HG02943 (cell line): ENCODE measurements around the gene CIB2.
A peak's percentile ranks its signal among the peaks of the same experiment; 100 is the strongest.

ENCODE experiments used
- ATAC-seq: cut with Tn5 transposase; IDR thresholded peaks from one replicate; pipeline ENCODE4 v1.9.1; 2021; ENCODE audit warnings: mild to moderate bottlenecking, low read depth, moderate library complexity; ENCODE audit not compliant: unreplicated experiment

Gene CIB2

GRCh38 chr15:78088773-78089080 lies 42.5 kb downstream of the CIB2 start:
- ATAC-seq: no peak

GRCh38 chr15:78087951-78088772 lies 43.1 kb downstream of the CIB2 start:
- no peak for ATAC-seq

GRCh38 chr15:78085928-78086327 lies 45.3 kb downstream of the CIB2 start:
- no peak for ATAC-seq

GRCh38 chr15:78084449-78084750 lies 46.8 kb downstream of the CIB2 start:
- peak; percentile 27 for ATAC-seq

- ATAC-seq: peak; percentile 74
Measured at GRCh38 chr15:78083687-78084448, 47.4 kb downstream of the CIB2 start.

GRCh38 chr15:78083186-78083585 lies 48.1 kb downstream of the CIB2 start:
- no peak for ATAC-seq

- no peak for ATAC-seq
Measured at GRCh38 chr15:78082743-78083110, 48.5 kb downstream of the CIB2 start.

- no peak for ATAC-seq
Measured at GRCh38 chr15:78082106-78082742, 49.0 kb downstream of the CIB2 start.

- no peak for ATAC-seq
Measured at GRCh38 chr15:78080088-78080460, 51.2 kb downstream of the CIB2 start.

GRCh38 chr15:78079298-78080087 lies 51.8 kb downstream of the CIB2 start:
- ATAC-seq: no peak

GRCh38 chr15:78077871-78078210 lies 53.4 kb downstream of the CIB2 start:
- no peak for ATAC-seq

- no peak for ATAC-seq
Measured at GRCh38 chr15:78077053-78077870, 54.0 kb downstream of the CIB2 start, which contains the start of gene TBC1D2B. Gene TBC1D2B, minus strand, starts transcription at chr15:78077711. Its CDS starts 59 bp downstream, at chr15:78077652.

GRCh38 chr15:78076231-78077052 lies 54.8 kb downstream of the CIB2 start:
- no peak for ATAC-seq

- no peak for ATAC-seq
Measured at GRCh38 chr15:78075490-78076230, 55.6 kb downstream of the CIB2 start.

GRCh38 chr15:78073046-78073787 lies 58.0 kb downstream of the CIB2 start:
- ATAC-seq: no peak

GRCh38 chr15:78072080-78072892 lies 59.0 kb downstream of the CIB2 start:
- no peak for ATAC-seq

- no peak for ATAC-seq
Measured at GRCh38 chr15:78071383-78071782, 59.9 kb downstream of the CIB2 start.
